Kidney tubule cell (primary cell): Measurements from ENCODE around the gene HCN1.
A peak's percentile ranks its signal among the peaks of the same experiment; 100 is the strongest.
"Not testable (repeated sequence)": the region's sequence is repeated elsewhere in the genome, so short reads cannot be mapped to it uniquely, and the experiment has no call there.

Experiments
- DNase-seq: peaks from one replicate; pipeline ENCODE4 v3.0.0-alpha.2; 2018; ENCODE audit warnings: low spot score

The HCN1 gene

DNA sequence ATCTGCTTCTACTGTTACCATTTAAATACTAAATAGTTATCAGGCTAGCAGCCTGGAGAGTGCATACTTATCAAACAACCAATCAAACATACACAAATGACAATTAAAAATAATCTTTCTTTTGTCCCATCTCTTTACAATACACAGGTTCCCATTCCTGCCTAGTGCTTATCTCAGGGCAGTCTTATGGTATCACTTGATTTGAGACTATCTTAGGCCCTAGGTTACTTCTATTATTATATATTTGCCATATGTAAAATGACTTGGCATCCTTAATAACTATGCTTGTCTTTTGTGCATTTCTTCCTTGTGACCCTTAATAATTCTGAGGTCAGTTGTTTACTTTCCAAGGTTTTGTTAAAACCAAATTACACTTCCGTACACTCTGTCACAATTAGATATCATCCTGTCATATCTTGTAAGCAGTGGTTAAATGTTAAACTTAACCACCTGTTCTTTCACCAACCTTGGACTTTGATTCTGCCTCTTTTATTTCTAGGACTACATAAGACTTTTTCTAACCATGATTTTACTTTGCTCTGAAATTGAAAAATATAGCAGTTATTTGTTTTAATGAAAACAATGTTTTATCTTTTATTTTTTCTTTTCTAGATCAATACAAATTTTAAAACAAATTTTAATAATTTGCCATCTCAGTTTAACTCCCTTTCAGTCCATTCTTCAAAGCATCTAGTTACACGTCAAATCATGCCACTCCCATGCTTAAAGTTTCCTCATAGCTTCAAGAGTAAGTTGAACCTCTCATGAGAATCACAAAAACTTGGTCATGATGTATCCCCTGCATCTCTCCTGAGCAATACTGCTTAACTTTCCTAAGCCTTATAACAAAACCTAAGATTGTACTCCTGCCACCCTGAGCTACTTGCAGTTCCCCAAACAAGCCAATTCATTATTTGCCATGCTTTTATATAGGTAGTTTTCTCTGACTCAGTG is 281.3 kb downstream of the HCN1 start:
- no peak for DNase-seq

DNA sequence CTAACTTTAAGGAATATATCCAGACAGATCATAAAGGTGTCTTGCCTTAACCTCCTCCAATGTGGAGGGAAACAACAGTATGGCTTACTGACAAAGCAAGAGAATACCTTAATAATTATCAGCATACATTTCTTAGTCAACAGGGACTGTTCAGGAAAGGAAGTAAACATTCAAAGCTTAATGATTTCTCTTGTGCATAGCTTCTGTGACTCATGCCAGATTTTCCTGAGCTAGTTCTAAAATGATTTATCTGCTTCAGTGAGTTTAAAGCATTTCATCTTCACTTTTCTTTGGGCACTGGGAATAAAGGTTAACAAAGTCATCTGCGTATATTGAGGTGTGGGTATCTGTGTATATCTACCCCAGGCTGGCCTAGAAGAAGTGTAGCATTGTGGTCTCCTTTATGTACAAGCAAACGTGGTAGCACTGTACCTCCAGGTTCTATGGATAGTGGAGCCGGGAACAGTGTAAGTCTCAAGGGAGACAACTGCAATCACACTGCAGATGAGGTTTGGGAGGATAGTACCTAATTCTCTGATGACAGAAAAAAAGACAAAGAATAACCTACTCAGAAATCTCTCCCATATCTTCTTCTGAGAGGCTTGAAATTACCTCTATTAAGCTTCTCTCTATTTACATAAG is 284.1 kb downstream of the HCN1 start:
- DNase-seq, result peak; percentile 76

DNA sequence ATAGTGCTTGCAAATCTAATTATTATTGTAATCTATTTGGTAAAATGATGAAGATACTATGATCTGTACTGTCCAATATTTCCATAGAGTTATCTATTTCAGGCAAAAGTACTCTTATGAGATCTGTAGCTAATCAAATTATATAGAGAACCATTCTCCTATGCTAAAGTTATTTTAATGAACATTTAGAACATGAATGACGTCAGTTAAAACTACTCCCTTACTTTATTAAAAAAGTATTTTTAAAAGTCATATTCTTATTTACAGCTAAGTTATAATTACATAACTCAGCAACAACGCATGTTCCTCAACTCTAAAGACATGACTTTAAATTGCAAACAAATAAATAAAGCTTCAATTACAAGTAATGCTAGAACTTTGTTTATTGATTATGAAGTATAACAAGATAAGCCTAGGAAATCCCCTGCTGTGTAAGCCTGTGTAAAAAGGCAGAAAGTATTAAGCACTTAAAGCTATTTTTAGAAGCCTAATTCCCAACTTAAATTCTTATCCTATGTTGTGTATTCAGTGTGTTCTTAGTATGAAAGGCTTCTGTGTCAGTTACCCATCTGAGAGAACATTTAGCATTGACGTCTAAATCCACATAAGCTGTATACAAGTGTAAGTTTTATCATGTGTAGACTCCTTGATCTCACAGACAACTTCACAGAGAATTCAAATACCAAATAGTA is 285.7 kb downstream of the HCN1 start:
- DNase-seq, result no peak

DNA sequence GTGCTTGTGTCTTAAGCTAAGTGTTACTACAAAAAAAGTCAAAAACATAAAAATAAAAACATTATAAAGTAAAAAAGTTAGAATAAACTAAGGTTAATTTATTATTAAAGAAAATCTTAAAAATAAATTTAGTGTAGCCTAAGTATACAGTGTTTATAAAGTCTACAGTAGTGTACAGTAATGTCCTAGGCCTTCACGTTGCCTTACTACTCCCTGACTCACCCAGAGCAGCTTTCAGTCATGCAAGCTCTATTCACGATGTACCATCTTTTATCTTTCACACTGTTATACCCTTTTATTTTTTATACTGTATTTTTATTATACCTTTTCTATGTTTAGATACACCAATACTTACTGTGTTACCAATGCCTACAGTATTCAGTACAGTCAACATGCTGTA is 288.1 kb downstream of the HCN1 start:
- no peak for DNase-seq

DNA sequence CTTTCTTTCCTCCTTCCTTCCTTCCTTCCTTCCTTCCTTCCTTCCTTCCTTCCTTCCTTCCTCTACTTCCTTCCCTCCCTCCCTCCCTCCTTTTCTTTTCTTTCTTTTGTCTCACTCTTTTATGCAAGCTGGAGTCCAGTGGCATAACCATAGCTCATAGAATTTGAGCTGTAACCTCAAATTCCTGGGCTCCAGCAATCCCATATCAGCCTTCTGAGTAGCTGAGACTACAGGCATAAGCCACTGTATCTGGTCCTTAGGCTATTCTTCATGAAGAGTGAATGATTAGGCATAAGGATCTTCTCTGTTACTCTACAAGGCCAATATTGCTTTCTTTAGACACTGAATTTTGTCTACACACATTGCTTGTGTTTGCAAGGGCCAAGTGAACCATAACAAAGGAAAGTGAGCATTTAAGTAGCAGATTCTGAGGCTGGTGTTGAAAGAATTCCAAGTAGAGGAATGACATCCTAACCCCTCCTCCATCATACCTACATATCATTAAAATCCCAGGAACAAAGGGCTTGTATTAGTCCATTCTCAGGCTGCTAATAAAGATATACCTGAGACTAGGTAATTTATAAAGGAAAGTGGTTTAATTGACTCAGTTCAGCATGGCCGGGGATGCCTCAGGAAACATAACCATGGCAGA is 293.2 kb downstream of the HCN1 start:
- no peak for DNase-seq

DNA sequence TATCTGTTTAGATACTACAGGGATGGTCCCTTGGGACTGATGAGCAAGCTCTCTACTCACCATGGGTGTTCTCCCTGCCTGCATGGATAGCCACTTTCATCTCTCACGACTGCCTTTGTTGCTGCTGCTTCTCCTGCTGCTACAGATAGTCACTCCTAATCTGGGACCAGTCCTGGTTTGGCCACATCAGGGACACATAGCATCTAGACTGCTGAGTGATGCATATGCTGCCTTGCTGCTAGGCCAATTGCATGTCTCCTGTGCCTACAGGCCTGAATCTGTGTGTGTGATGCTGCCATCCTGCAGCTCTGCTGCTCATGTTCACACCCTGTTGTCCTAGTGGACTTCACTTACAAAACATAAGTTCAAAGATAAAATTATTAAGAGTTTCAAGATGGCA is 297.1 kb downstream of the HCN1 start:
- DNase-seq, result no peak

DNA sequence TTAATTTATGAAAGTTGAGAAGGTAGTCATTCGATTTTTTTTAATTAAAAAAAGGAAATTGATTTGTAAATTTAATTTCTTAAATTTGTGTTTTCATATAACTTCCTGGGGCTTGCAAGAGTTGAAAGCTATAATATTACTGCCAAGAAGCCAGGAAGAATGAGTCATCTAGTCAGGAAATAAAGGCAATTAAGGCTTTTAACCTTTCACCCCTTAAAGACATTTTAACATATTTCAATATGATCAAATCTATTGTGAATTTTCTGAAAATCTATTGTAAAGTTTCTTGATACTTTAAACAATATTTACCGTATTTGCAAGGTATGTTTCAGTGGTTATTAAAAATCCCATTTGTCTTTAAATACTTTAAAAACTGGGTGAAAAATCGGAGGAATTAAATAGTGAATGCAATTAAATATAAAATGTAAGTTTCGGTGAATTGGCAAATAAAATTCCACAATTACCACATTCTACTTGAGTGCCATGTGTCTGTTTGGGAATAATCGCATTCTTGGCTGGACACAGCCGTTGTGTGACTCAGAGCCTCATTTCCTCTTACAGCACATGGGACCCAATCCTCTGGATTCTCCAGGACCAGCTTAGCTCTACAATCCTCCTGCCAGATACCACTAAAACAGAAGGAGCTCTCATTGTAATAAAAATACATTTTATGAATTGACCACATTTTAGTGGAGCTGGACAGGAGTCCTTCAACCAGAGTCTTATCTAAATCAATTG is 310.7 kb downstream of the HCN1 start:
- DNase-seq, result peak; percentile 56

DNA sequence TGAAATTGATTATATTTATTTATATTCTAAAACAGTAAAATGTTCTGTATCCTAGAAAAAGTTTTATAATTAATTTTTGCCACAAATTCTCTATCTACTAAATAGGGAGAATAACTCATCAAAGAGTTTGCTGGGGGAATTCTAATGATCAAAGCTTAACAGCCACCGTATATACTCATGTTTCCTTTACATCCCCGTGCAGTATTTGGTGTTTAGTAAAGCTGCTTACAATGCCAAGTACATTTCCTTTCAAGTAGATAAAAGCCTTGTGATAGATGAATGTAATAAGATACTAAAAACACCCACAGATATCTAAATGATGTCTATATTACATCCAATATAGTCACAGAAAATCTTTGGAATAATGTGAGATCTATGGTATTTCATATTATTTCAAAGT is 312.2 kb downstream of the HCN1 start:
- DNase-seq, result no peak

DNA sequence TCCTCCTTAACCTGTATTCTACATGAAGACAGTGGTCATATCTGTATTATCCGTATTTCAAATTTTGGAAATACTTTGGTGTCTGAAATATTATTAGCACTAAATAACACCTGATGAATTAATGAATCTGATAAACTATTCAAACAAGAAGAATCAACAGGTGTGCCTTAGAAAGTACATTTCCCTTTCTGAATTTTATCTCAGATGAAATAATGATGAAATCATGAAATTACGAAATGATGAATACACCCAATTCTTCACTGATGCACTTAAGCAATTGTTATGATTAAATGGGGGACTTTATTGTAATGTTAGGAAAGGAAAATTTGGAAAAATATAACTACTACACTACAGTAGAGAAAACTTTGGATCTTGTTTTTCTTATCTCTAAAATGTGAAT is 313.6 kb downstream of the HCN1 start:
- no peak for DNase-seq

DNA sequence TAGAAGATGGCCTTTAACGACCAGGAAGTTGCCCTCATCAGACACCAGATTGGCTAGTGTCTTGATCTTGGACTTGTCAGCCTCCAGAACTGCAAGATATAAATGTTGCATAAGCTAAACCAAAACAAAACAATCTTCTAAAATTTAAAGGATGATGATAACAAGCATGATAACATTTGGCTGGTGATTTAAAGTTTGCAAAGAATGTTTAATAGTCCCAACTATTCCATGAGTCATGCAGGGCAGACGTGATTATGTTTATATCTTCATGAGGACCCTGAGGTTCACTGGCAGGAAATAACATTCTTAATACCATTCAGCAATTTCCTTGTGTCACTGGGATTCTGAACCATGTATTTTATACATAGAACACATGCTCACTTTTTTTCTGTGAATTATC is 319.8 kb downstream of the HCN1 start:
- no peak for DNase-seq

DNA sequence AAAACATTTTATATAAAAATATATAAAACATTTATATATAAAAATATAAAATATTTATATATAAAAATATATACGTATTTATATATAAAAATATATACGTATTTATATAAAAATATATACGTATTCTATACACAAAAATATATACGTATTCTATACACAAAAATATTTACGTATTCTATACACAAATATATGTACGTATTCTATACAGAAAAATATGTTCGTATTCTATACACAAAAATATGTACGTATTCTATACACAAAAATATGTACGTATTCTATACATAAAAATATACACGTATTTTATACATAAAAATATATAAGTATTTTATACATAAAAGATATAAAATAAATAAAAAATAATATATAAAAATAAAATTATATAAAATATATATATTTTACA is 323.6 kb downstream of the HCN1 start:
- DNase-seq, result no peak

DNA sequence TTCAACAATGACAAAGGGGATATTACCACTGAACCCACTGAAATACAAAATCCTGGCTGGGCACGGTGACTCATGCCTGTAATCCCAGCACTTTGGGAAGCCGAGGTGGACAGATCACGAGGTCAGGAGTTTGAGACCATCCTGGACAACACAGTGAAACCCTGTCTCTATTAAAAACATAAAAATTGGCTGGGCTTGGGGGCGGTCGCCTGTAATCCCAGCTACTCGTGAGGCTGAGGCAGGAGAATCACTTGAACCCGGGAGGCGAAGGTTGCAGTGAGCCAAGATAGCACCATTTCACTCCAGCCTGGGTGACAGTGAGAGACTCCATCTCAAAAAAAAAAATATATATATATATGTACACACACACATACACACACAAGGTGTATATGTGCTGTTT is 324.8 kb downstream of the HCN1 start:
- DNase-seq, result not testable (repeated sequence)

DNA sequence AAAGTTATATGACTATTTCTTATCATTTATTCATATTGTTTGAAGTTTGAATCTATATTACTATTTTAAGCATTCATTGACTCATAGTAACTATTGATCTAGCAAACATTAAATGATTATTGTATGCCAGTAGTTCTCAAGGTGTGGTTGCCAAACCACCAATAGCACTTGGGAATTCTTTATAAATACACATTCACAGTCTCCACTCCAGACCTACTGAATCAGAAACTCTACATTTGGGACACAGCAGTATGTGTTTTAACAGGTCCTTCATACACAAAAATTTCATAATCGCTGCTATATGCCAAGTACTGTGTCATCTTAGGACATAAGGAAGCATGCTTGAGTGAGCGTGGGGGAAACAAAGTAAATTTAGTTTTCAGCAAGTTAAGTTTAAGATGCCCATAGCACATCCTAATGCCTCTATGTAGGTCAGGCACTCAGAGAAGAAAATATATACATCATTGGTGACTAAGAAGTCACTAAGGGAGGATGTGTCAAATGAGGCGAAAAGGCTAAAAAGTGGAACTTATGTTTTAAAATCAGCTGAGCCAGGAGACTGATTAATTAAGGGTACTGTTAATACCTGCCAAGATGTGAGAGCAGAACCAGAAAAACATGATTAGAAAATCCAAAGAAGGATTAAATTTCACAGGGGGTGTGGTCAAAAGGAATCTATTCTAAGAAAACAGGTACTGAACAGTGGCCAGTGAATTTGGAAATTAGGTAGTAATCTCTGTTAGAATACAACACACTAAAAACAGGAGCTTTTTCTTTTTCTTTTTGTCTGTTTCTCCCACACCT is 340.8 kb downstream of the HCN1 start:
- DNase-seq, result no peak

DNA sequence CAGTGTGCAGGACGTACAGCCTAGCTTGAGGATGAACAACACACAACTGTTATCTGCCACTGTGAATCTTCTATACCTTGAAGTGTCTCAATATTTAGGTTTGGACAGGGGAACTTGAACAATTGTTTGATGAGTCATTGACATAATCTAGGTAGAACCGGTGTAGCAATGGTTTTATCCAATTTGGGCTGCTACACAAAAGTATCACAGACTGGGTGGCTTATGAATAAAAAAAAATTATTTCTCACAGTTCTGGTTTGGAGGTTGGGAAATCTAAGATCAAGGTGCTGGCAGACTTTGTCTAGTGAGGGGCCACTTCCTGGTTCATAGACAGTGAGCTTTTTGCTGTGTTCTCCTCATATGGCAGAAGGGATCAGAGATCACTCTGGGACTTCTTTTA is 359.7 kb downstream of the HCN1 start:
- DNase-seq, result no peak

DNA sequence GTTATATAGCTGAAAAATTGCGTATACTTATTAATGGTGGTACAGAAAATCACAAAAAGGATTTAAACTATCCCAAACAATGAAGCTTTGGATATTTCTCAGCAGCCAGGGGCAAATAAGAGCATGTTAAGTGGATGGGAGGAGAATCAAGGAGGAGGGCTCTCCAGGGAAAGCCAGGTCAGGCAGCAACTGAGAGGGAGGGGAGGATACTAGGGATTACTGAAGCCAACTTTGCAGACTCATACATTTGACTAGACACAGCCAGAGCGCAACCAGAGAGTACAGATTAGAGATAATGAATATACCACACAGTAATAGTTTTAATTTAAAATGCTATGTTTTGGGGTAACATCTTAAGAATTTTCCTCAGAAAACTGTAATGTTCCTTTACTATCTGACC is 360.2 kb downstream of the HCN1 start:
- DNase-seq, result no peak

DNA sequence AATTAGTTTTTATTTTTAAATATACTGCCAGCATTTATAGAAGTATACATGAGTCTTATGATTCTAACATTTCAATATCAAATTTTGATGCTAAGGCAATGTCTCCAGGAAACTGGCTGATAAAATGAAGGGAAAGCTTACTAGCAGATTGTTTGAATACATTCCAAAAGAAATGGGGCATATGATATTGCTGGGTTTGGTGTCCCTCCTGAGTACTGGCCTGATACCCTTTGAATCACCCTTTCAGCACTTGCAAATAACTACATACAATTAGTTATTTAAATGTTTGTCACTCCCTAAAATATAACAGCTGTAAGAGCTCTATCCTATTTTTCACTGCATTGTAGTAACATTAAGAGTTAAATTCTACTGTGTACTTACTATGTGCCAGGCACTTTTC is 360.8 kb downstream of the HCN1 start:
- DNase-seq, result no peak

DNA sequence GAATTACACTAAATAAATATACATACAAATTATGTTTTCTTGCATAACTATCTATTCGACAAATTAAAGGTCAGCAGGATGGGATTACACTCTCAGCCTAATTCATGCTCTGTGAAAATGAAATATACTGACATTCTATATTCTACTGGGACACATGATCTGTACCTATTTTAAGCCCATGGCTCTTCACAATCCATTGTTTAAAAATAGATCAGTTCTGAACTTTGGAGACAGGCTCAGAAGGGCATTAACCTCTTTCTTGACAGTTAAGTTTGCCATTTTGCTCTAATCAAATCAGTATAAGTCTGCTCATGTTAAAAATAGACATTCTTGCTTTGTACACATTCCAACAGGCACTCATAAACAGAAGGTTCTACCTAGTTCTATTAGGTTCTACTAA is 361.2 kb downstream of the HCN1 start:
- no peak for DNase-seq

DNA sequence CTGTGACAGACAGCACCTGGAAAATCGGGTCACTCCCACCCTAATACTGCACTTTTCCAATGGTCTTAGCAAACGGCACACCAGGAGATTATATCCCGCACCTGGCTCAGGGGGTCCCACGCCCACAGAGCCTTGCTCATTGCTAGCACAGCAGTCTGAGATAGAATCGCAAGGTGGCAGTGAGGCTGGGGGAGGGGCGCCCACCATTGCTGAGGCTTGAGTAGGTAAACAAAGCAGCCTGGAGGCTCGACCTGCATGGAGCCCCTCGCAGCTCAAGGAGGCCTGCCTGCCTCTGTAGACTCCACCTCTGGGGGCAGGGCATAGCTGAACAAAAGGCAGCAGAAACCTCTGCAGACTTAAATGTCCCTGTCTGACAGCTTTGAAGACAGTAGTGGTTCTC is 383.6 kb downstream of the HCN1 start:
- DNase-seq, result not testable (repeated sequence)

DNA sequence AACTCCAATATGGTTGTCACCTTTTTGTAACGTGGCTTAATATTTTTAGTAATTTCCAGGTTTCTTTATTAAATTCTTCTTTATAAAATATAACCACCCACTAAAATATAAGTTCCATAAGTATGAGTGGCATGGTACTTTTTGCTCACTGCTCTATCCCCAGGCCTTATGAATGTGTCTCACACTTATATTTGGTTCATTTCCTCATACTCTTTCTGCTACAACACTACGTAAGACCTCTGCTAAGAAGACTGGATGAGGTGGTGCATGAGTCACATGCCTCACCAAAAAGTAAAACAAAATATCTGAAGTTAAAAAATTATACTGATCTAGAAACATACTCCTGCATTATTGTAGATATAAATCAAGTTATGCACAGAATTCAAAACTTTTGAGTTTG is 400.9 kb downstream of the HCN1 start:
- DNase-seq, result peak; percentile 23

DNA sequence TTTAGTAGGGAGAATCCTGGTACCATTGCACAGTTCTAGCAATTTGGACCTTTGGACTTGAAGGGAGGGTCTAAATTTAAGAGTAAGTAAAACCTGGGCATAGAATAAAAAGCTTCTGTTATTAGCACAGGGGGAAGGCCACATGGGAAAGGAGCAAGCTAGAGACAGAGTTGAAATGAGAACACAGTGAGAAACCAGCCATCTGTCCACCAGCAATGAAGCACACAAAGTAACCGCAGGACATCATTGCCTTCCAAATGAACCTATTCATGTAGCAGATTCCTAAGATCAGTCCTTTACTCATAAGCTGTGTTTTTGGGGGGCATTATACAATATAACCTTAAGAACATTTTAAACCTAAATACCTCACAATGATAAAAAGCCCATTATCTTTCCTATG is 407.4 kb downstream of the HCN1 start:
- DNase-seq, result no peak

DNA sequence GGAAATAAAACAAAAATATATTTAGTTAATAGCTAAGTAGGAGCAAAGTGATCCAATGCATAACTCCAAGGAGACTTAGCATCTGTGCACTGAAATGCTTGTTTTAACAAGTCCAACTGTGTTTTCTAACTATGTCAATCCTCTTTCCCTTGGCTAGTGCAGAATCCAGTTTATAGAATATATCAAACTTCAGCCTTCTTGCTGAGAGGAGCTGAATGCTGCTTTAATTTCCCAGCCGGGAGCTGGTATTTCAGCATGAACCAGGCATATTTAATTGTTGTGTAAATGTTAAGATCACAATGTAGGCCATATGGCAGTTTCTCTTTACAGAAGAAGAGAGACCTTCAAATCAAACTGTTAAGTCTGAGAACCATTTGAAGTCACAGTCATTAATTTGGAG is 411.7 kb downstream of the HCN1 start:
- no peak for DNase-seq
